Measurements from ENCODE around the gene ZEB1. TPM values are rescaled to one million over a fixed set of nuclear protein-coding genes. Genes with fewer than 3 reads are reported as not detected.

The ZEB1 gene
- total RNA-seq, 1 donor from 2014 or later: 46.4 TPM

DNA sequence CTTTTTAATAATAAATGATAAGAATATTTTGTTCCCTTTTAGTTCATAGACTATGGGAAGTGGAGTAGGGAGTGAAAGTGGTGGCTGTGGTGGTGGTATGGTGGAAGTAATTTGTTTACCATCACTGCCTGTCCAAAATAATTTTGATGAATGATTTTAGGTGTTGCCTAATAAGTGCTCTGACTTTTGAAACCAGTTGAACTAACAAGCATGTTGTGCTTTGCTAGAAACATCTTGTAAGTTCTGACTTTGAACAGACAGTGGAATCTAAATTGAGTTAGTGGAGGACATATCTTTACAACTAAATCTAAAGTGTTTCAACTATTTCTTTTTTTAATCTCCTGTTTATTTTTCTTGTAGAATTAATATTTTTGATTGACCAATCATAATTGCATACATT is 49.7 kb downstream of the ZEB1 start:
- ATAC-seq (no peak), DNase-seq (no peak)
- TF ChIP-seq CTCF (IDR thresholded peaks at IDR 0.05): no peak
- Histone ChIP-seq H3K4me1 (no peaks in the 10 kb centered on the region), H3K36me3 (no peaks in the 10 kb centered on the region), H3K27ac (no peak overlapping the region), H3K4me3 (no peak overlapping the region), H3K9me3 (no peaks in the 10 kb centered on the region), H3K27me3 (ENCODE audit: low read depth) (no peaks in the 10 kb centered on the region)
- intact Hi-C loops (cut with DNase I): no loop called here

- H3K27me3 ChIP-seq (ENCODE audit: low read depth): no peaks in the 10 kb centered on the region
- ATAC-seq: no peak
Measured at GRCh38 chr10:31372439-31372838, 53.4 kb downstream of the ZEB1 start.

DNA sequence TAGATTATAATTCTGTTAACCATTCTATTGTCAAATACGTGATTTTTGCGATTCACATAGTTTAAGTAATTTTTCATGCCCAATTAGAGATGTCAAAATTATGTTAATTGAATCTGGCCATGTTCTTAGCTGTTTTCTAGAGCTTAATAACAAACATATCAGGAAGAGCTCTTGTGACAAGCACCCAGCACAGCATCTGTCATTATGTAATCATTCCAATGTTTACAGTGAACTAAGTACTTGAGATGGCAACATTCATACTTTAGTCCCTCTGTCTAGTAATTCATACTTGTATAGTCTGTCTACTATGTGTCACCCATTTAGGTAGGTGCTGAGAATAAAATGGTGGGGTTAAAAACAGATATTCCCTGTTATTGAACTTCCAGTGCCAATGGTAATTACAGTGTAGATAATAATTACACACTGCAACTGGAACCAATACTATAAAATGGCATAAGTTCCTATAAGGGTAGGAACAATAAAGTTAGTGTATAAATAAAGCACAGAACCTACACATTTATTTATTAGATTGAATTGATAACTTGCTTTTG is 55.2 kb downstream of the ZEB1 start:
- intact Hi-C loops (cut with DNase I): no loop called here
- no peak for ATAC-seq

More at GRCh38 chr10:31372439-31372838, 53.4 kb downstream of the ZEB1 start:
- no peak for DNase-seq
- H3K9me3 ChIP-seq: no peaks in the 10 kb centered on the region
- no peaks in the 10 kb centered on the region for H3K36me3 ChIP-seq
- intact Hi-C loops (cut with DNase I): no loop called here
- no peak overlapping the region for H3K4me3 ChIP-seq
- peaks cover 6% of the 10 kb centered on the region for H3K4me1 ChIP-seq
- no peak overlapping the region for H3K27ac ChIP-seq
- TF ChIP-seq CTCF (IDR thresholded peaks at IDR 0.05): no peak

GRCh38 chr10:31381171-31381570 is 62.2 kb downstream of the ZEB1 start:
- Histone ChIP-seq H3K27me3 (ENCODE audit: low read depth) (no peaks in the 10 kb centered on the region), H3K4me3 (no peak overlapping the region), H3K36me3 (no peaks in the 10 kb centered on the region), H3K4me1 (no peaks in the 10 kb centered on the region), H3K27ac (no peak overlapping the region), H3K9me3 (no peaks in the 10 kb centered on the region)
- intact Hi-C loops (cut with DNase I): no loop called here
- TF ChIP-seq CTCF (IDR thresholded peaks at IDR 0.05): no peak
- no peak for ATAC-seq
- no peak for DNase-seq

More for the DNA sequence above, 55.2 kb downstream of the ZEB1 start:
- Histone ChIP-seq H3K4me3 (no peak overlapping the region), H3K36me3 (no peaks in the 10 kb centered on the region), H3K4me1 (peaks cover 6% of the 10 kb centered on the region), H3K9me3 (no peaks in the 10 kb centered on the region), H3K27me3 (ENCODE audit: low read depth) (no peaks in the 10 kb centered on the region), H3K27ac (no peak overlapping the region)
- no peak for DNase-seq
- no peak for TF ChIP-seq CTCF (IDR thresholded peaks at IDR 0.05)

GRCh38 chr10:31381766-31382316 is 62.8 kb downstream of the ZEB1 start:
- H3K4me3 ChIP-seq: no peak overlapping the region
- H3K4me1 ChIP-seq: no peaks in the 10 kb centered on the region
- H3K27ac ChIP-seq: no peak overlapping the region
- intact Hi-C loops (cut with DNase I): no loop called here
- no peaks in the 10 kb centered on the region for H3K36me3 ChIP-seq
- no peaks in the 10 kb centered on the region for H3K27me3 ChIP-seq (ENCODE audit: low read depth)
- ATAC-seq: no peak
- no peak for DNase-seq
- no peak for TF ChIP-seq CTCF (IDR thresholded peaks at IDR 0.05)
- no peaks in the 10 kb centered on the region for H3K9me3 ChIP-seq

All from lower lobe of right lung (tissue), 2 donors.